ENCODE results near the gene INS.

DNA sequence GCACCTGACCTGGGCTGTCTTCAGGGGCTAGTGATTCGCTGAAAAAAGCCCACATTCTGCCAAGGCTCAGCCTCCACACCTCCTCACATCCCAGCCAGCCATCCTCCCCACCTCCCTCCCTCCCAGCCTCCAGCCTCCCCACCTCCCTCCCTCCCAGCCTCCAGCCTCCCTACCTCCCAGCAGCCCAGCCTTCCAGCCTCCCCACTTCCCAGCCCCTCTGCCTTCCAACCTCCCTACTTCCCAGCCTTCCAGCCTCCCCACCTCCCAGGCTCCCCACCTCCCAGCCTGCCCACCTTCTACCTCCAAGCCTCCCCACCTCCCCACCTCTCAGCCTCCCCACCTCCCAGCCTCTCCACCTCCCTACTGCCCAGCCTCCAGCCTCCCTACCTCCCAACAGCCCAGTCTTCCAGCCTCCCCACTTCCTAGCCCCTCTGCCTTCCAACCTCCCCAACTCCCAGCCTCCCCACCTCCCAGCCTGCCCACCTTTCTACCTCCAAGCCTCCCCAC is 44.3 kb upstream of the INS start:
- no peak for TF ChIP-seq RFX5 (IDR thresholded peaks at IDR 0.05)
- TF ChIP-seq, protein P1, sequence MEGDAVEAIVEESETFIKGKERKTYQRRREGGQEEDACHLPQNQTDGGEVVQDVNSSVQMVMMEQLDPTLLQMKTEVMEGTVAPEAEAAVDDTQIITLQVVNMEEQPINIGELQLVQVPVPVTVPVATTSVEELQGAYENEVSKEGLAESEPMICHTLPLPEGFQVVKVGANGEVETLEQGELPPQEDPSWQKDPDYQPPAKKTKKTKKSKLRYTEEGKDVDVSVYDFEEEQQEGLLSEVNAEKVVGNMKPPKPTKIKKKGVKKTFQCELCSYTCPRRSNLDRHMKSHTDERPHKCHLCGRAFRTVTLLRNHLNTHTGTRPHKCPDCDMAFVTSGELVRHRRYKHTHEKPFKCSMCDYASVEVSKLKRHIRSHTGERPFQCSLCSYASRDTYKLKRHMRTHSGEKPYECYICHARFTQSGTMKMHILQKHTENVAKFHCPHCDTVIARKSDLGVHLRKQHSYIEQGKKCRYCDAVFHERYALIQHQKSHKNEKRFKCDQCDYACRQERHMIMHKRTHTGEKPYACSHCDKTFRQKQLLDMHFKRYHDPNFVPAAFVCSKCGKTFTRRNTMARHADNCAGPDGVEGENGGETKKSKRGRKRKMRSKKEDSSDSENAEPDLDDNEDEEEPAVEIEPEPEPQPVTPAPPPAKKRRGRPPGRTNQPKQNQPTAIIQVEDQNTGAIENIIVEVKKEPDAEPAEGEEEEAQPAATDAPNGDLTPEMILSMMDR (IDR thresholded peaks at IDR 0.05): no peak
- no peak for TF ChIP-seq CHD4 (IDR thresholded peaks at IDR 0.05; ENCODE audit: borderline replicate concordance)
- no peak for TF ChIP-seq RCOR1 (IDR thresholded peaks at IDR 0.05; ENCODE audit: low read depth, low read length)
- TF ChIP-seq, protein P2, sequence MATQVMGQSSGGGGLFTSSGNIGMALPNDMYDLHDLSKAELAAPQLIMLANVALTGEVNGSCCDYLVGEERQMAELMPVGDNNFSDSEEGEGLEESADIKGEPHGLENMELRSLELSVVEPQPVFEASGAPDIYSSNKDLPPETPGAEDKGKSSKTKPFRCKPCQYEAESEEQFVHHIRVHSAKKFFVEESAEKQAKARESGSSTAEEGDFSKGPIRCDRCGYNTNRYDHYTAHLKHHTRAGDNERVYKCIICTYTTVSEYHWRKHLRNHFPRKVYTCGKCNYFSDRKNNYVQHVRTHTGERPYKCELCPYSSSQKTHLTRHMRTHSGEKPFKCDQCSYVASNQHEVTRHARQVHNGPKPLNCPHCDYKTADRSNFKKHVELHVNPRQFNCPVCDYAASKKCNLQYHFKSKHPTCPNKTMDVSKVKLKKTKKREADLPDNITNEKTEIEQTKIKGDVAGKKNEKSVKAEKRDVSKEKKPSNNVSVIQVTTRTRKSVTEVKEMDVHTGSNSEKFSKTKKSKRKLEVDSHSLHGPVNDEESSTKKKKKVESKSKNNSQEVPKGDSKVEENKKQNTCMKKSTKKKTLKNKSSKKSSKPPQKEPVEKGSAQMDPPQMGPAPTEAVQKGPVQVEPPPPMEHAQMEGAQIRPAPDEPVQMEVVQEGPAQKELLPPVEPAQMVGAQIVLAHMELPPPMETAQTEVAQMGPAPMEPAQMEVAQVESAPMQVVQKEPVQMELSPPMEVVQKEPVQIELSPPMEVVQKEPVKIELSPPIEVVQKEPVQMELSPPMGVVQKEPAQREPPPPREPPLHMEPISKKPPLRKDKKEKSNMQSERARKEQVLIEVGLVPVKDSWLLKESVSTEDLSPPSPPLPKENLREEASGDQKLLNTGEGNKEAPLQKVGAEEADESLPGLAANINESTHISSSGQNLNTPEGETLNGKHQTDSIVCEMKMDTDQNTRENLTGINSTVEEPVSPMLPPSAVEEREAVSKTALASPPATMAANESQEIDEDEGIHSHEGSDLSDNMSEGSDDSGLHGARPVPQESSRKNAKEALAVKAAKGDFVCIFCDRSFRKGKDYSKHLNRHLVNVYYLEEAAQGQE (IDR thresholded peaks at IDR 0.05): no peak
- TF ChIP-seq, protein P3, sequence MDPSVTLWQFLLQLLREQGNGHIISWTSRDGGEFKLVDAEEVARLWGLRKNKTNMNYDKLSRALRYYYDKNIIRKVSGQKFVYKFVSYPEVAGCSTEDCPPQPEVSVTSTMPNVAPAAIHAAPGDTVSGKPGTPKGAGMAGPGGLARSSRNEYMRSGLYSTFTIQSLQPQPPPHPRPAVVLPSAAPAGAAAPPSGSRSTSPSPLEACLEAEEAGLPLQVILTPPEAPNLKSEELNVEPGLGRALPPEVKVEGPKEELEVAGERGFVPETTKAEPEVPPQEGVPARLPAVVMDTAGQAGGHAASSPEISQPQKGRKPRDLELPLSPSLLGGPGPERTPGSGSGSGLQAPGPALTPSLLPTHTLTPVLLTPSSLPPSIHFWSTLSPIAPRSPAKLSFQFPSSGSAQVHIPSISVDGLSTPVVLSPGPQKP (IDR thresholded peaks at IDR 0.05; ENCODE audit: low read depth, low read length): no peak
- TF ChIP-seq ZFP36 (IDR thresholded peaks at IDR 0.05; ENCODE audit: borderline replicate concordance, partially characterized antibody): no peak

All from A549 (cell line).